ENCODE results near the gene LMNTD1.
"Not testable (repeated sequence)": the region's sequence is repeated elsewhere in the genome, so short reads cannot be mapped to it uniquely, and the experiment has no call there.

Gene LMNTD1

GRCh38 chr12:25501549-25501948 is 51.5 kb downstream of the LMNTD1 start:
- Histone ChIP-seq H3K4me3 (ENCODE audit: low read length) (no peak overlapping the region), H3K4me1 (ENCODE audit: insufficient read depth, low read length) (no peaks in the 10 kb centered on the region), H3K36me3 (ENCODE audit: insufficient read depth, low read depth, low read length) (no peaks in the 10 kb centered on the region), H3K9ac (ENCODE audit: low read depth, low read length) (no peak overlapping the region), H3K27me3 (ENCODE audit: insufficient read depth, low read length) (no peaks in the 10 kb centered on the region), H3K27ac (ENCODE audit: low read length) (no peak overlapping the region), H3K9me3 (ENCODE audit: insufficient read depth, low read depth, low read length) (peaks cover 3% of the 10 kb centered on the region)

DNA sequence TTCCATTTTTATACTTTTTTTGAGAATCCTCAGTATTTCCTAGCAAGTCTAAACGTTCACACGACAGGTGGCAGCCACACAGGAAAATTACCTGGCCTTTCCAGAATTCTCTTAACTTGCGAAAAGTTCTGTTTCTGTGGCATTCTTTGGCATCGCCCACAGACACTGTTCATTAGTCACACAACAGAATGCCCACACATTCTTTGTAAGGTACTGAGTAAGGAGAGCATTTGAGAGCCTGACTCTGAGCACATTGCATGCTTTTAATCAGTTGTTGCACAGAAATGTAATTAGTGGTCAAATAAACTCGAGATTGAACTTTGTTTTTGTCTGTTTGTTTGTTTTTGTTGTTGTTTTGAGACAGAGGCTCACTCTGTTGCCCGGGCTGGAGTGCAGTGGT is 52.4 kb downstream of the LMNTD1 start:
- H3K9me3 ChIP-seq (ENCODE audit: insufficient read depth, low read depth, low read length), result peaks cover 3% of the 10 kb centered on the region
- no peak overlapping the region for H3K4me3 ChIP-seq (ENCODE audit: low read length)
- no peak overlapping the region for H3K9ac ChIP-seq (ENCODE audit: low read depth, low read length)
- H3K36me3 ChIP-seq (ENCODE audit: insufficient read depth, low read depth, low read length), result no peaks in the 10 kb centered on the region
- H3K4me1 ChIP-seq (ENCODE audit: insufficient read depth, low read length), result no peaks in the 10 kb centered on the region
- H3K27ac ChIP-seq (ENCODE audit: low read length), result no peak overlapping the region
- no peaks in the 10 kb centered on the region for H3K27me3 ChIP-seq (ENCODE audit: insufficient read depth, low read length)

GRCh38 chr12:25497021-25497420 is 56.1 kb downstream of the LMNTD1 start:
- H3K9me3 ChIP-seq (ENCODE audit: insufficient read depth, low read depth, low read length), result peaks cover 3% of the 10 kb centered on the region
- H3K9ac ChIP-seq (ENCODE audit: low read depth, low read length), result no peak overlapping the region
- H3K4me1 ChIP-seq (ENCODE audit: insufficient read depth, low read length), result no peaks in the 10 kb centered on the region
- no peak overlapping the region for H3K27ac ChIP-seq (ENCODE audit: low read length)
- peaks cover 21% of the 10 kb centered on the region for H3K27me3 ChIP-seq (ENCODE audit: insufficient read depth, low read length)
- no peak overlapping the region for H3K4me3 ChIP-seq (ENCODE audit: low read length)
- no peaks in the 10 kb centered on the region for H3K36me3 ChIP-seq (ENCODE audit: insufficient read depth, low read depth, low read length)

DNA sequence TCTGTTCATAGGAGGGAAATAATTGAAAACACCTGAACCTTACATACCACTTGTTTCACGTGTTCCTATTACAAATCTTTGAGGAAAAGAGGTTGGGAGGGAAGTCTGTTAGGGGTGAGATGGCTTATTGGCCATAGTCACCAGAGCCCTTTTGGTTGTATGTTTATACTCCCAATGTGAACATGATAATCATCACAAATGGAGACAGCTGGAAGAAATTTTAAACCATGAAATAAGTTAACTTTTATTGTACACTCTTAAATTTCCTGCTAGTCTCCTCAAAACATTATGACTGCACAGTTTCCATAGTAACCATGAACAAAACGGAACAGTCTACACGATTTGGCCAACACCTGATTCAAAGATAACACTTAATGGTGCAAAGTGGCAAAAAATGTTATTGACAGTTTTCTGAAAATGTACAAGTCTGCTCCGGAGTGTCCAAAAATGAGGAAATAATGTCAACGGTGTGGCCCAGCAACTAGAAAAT is 56.9 kb downstream of the LMNTD1 start:
- Histone ChIP-seq H3K36me3 (ENCODE audit: insufficient read depth, low read depth, low read length) (no peaks in the 10 kb centered on the region), H3K9ac (ENCODE audit: low read depth, low read length) (no peak overlapping the region), H3K27me3 (ENCODE audit: insufficient read depth, low read length) (peaks cover 26% of the 10 kb centered on the region), H3K27ac (ENCODE audit: low read length) (no peak overlapping the region), H3K9me3 (ENCODE audit: insufficient read depth, low read depth, low read length) (peaks cover 3% of the 10 kb centered on the region), H3K4me1 (ENCODE audit: insufficient read depth, low read length) (no peaks in the 10 kb centered on the region), H3K4me3 (ENCODE audit: low read length) (no peak overlapping the region)

GRCh38 chr12:25495331-25496097 is 57.6 kb downstream of the LMNTD1 start:
- H3K36me3 ChIP-seq (ENCODE audit: insufficient read depth, low read depth, low read length), result no peaks in the 10 kb centered on the region
- peaks cover 33% of the 10 kb centered on the region for H3K27me3 ChIP-seq (ENCODE audit: insufficient read depth, low read length)
- H3K9ac ChIP-seq (ENCODE audit: low read depth, low read length), result no peak overlapping the region
- H3K9me3 ChIP-seq (ENCODE audit: insufficient read depth, low read depth, low read length), result peaks cover 3% of the 10 kb centered on the region
- no peaks in the 10 kb centered on the region for H3K4me1 ChIP-seq (ENCODE audit: insufficient read depth, low read length)
- H3K4me3 ChIP-seq (ENCODE audit: low read length), result no peak overlapping the region
- no peak overlapping the region for H3K27ac ChIP-seq (ENCODE audit: low read length)

DNA sequence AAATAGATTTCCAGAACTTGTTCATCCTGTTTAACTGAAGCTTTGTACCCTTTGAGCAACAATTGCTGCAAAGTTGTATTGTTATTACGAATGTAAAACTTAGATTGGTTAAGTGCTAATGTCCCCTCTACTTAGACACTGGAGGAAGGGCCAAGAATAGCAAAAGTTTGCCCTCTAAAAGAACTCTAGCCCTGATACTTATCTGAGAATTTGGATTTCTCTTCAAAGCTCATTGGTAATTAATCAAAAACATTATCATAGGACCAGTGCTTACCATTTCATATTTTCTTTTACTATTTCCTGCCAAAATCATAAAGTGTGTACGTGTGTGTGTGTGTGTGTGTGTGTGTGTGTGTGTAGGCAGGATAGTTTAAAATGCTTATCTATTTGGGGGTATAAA is 58.2 kb downstream of the LMNTD1 start:
- Histone ChIP-seq H3K36me3 (ENCODE audit: insufficient read depth, low read depth, low read length) (no peaks in the 10 kb centered on the region), H3K9me3 (ENCODE audit: insufficient read depth, low read depth, low read length) (peaks cover 3% of the 10 kb centered on the region), H3K9ac (ENCODE audit: low read depth, low read length) (no peak overlapping the region), H3K27me3 (ENCODE audit: insufficient read depth, low read length) (peaks cover 39% of the 10 kb centered on the region), H3K4me3 (ENCODE audit: low read length) (no peak overlapping the region), H3K4me1 (ENCODE audit: insufficient read depth, low read length) (no peaks in the 10 kb centered on the region), H3K27ac (ENCODE audit: low read length) (no peak overlapping the region)

- Histone ChIP-seq H3K9ac (ENCODE audit: low read depth, low read length) (no peak overlapping the region), H3K27ac (ENCODE audit: low read length) (no peak overlapping the region), H3K9me3 (ENCODE audit: insufficient read depth, low read depth, low read length) (peaks cover 3% of the 10 kb centered on the region), H3K36me3 (ENCODE audit: insufficient read depth, low read depth, low read length) (no peaks in the 10 kb centered on the region), H3K27me3 (ENCODE audit: insufficient read depth, low read length) (peaks cover 42% of the 10 kb centered on the region), H3K4me3 (ENCODE audit: low read length) (no peak overlapping the region), H3K4me1 (ENCODE audit: insufficient read depth, low read length) (no peaks in the 10 kb centered on the region)
Measured at GRCh38 chr12:25493682-25494081, 59.4 kb downstream of the LMNTD1 start.

- Histone ChIP-seq H3K4me1 (ENCODE audit: insufficient read depth, low read length) (no peaks in the 10 kb centered on the region), H3K4me3 (ENCODE audit: low read length) (no peak overlapping the region), H3K27me3 (ENCODE audit: insufficient read depth, low read length) (peaks cover 42% of the 10 kb centered on the region), H3K36me3 (ENCODE audit: insufficient read depth, low read depth, low read length) (no peaks in the 10 kb centered on the region), H3K27ac (ENCODE audit: low read length) (no peak overlapping the region), H3K9me3 (ENCODE audit: insufficient read depth, low read depth, low read length) (no peaks in the 10 kb centered on the region; the same call in 1 of the 2 replicates), H3K9ac (ENCODE audit: low read depth, low read length) (no peak overlapping the region)
Measured at GRCh38 chr12:25491396-25492325, 61.4 kb downstream of the LMNTD1 start.

DNA sequence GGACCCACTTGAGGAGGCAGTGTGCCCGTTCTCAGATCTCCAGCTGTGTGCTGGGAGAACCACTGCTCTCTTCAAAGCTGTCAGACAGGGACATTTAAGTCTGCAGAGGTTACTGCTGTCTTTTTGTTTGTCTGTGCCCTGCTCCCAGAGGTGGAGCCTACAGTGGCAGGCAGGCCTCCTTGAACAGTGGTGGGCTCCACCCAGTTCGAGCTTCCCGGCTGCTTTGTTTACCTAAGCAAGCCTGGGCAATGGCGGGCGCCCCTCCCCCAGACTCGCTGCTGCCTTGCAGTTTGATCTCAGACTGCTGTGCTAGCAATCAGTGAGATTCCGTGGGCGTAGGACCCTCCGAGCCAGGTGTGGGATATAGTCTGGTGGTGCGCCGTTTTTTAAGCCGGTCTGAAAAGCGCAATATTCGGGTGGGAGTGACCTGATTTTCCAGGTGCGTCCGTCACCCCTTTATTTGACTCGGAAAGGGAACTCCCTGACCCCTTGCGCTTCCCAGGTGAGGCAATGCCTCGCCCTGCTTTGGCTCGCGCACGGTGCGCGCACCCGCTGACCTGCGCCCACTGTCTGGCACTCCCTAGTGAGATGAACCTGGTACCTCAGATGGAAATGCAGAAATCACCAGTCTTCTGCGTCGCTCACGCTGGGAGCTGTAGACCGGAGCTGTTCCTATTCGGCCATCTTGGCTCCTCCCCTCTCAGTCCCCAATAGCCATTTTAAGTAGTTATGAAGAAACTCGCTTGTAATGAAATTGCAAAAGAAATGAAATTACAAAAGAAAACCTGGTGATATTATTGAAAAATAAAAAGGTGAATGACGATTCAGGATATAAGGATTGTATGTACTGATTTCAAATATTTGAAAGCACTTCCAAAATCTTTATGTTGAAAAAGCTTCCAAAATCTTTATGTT is 63.9 kb downstream of the LMNTD1 start:
- H3K27me3 ChIP-seq (ENCODE audit: insufficient read depth, low read length), result peaks cover 42% of the 10 kb centered on the region
- not testable (repeated sequence) for H3K4me3 ChIP-seq (ENCODE audit: low read length); H3K27ac ChIP-seq (ENCODE audit: low read length); H3K36me3 ChIP-seq (ENCODE audit: insufficient read depth, low read depth, low read length); H3K9me3 ChIP-seq (ENCODE audit: insufficient read depth, low read depth, low read length); H3K4me1 ChIP-seq (ENCODE audit: insufficient read depth, low read length); H3K9ac ChIP-seq (ENCODE audit: low read depth, low read length)

GRCh38 chr12:25482625-25483024 is 70.5 kb downstream of the LMNTD1 start:
- H3K27ac ChIP-seq (ENCODE audit: low read length), result no peak overlapping the region
- H3K9me3 ChIP-seq (ENCODE audit: insufficient read depth, low read depth, low read length), result no peaks in the 10 kb centered on the region
- H3K9ac ChIP-seq (ENCODE audit: low read depth, low read length), result no peak overlapping the region
- H3K27me3 ChIP-seq (ENCODE audit: insufficient read depth, low read length), result no peaks in the 10 kb centered on the region
- no peak overlapping the region for H3K4me3 ChIP-seq (ENCODE audit: low read length)
- no peaks in the 10 kb centered on the region for H3K4me1 ChIP-seq (ENCODE audit: insufficient read depth, low read length)
- no peaks in the 10 kb centered on the region for H3K36me3 ChIP-seq (ENCODE audit: insufficient read depth, low read depth, low read length)

GRCh38 chr12:25480145-25480544 is 72.9 kb downstream of the LMNTD1 start:
- Histone ChIP-seq H3K4me1 (ENCODE audit: insufficient read depth, low read length) (no peaks in the 10 kb centered on the region), H3K27me3 (ENCODE audit: insufficient read depth, low read length) (no peaks in the 10 kb centered on the region), H3K4me3 (ENCODE audit: low read length) (no peak overlapping the region), H3K9me3 (ENCODE audit: insufficient read depth, low read depth, low read length) (no peaks in the 10 kb centered on the region), H3K9ac (ENCODE audit: low read depth, low read length) (no peak overlapping the region), H3K27ac (ENCODE audit: low read length) (no peak overlapping the region), H3K36me3 (ENCODE audit: insufficient read depth, low read depth, low read length) (no peaks in the 10 kb centered on the region)
